Effector memory CD8-positive, alpha-beta T cell (primary cell): Measurements from ENCODE around the gene TSC2.
"Not testable (repeated sequence)": the region's sequence is repeated elsewhere in the genome, so short reads cannot be mapped to it uniquely, and the experiment has no call there.

Source experiments
- ATAC-seq: fragments of 150-1000 bp; cut with Tn5 transposase; replicated peaks from 2 replicates; pipeline ENCODE4 v1.10.0; 2021; ENCODE audit warnings: mild to moderate bottlenecking, moderate library complexity
- DNase-seq, 3 experiments: peaks; one replicate each; pipeline ENCODE4 v3.0.0; 2021
- H3K27ac Mint-ChIP-seq, 2 donors: one replicate each; pipeline ENCODE4 v1.8.0; 2022; ENCODE audit warnings: mild to moderate bottlenecking in 2 of 2, mixed read lengths in 2 of 2, moderate library complexity in 2 of 2
- H3K27me3 Mint-ChIP-seq, 2 donors: one replicate each; pipeline ENCODE4 v1.8.0; 2022; ENCODE audit warnings: mixed read lengths in 2 of 2
- H3K36me3 Mint-ChIP-seq: one replicate; pipeline ENCODE4 v1.8.0; 2022; ENCODE audit warnings: mild to moderate bottlenecking, moderate library complexity, mixed read lengths; ENCODE audit not compliant: insufficient read depth
- H3K4me1 Mint-ChIP-seq, 2 donors: one replicate each; pipeline ENCODE4 v1.8.0; 2022; ENCODE audit warnings: low read depth in 2 of 2, mixed read lengths in 2 of 2
- H3K4me3 Mint-ChIP-seq, 2 donors: one replicate each; pipeline ENCODE4 v1.8.0; 2022; ENCODE audit warnings: mild to moderate bottlenecking in 2 of 2, mixed read lengths in 2 of 2, moderate library complexity in 2 of 2
- H3K9me3 Mint-ChIP-seq, 2 donors: one replicate each; pipeline ENCODE4 v1.8.0; 2022; ENCODE audit warnings: mixed read lengths in 2 of 2

Gene TSC2

DNA sequence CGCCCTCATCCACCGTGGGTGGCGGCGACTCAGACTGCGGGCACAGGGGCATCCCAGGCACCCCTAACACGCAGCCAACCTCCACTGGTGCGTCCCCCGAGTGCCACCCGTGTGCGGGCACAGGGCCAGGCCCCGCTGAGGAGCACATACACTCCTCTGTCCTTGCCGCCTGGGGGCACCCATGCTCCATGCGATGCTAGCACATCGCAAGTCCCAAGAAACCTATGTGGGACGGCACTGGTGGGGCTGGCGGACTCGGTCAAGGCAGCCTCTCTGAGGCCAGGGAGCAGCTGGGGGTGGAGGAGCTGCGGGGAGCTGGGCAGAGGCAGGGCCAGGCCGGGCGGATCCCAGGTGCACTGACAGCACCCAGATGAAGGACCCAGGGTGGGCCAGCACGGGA is 42.1 kb upstream of the TSC2 start:
- no peak for ATAC-seq

GRCh38 chr16:2006317-2006716 is 41.5 kb upstream of the TSC2 start:
- no peak for DNase-seq
- Mint-ChIP-seq H3K4me3 (peak overlapping the region in 1 of 2 donors; percentile 60), H3K27ac (peak overlapping the region in 1 of 2 donors; percentile 81), H3K9me3 (no peaks in the 10 kb centered on the region), H3K27me3 (no peaks in the 10 kb centered on the region), H3K36me3 (peaks cover 13% of the 10 kb centered on the region), H3K4me1 (peaks cover 46 to 48% of the 10 kb centered on the region in 2 donors)
- no peak for ATAC-seq

More for the DNA sequence above, 42.1 kb upstream of the TSC2 start:
- H3K4me3 Mint-ChIP-seq = peak overlapping the region in 1 of 2 donors; percentile 48
- peak overlapping the region; percentile 35 to 81 for H3K27ac Mint-ChIP-seq
- peaks cover 46 to 48% of the 10 kb centered on the region in 2 donors for H3K4me1 Mint-ChIP-seq
- peaks cover 18% of the 10 kb centered on the region for H3K36me3 Mint-ChIP-seq
- no peaks in the 10 kb centered on the region for H3K9me3 Mint-ChIP-seq
- H3K27me3 Mint-ChIP-seq = no peaks in the 10 kb centered on the region
- no peak for DNase-seq

DNA sequence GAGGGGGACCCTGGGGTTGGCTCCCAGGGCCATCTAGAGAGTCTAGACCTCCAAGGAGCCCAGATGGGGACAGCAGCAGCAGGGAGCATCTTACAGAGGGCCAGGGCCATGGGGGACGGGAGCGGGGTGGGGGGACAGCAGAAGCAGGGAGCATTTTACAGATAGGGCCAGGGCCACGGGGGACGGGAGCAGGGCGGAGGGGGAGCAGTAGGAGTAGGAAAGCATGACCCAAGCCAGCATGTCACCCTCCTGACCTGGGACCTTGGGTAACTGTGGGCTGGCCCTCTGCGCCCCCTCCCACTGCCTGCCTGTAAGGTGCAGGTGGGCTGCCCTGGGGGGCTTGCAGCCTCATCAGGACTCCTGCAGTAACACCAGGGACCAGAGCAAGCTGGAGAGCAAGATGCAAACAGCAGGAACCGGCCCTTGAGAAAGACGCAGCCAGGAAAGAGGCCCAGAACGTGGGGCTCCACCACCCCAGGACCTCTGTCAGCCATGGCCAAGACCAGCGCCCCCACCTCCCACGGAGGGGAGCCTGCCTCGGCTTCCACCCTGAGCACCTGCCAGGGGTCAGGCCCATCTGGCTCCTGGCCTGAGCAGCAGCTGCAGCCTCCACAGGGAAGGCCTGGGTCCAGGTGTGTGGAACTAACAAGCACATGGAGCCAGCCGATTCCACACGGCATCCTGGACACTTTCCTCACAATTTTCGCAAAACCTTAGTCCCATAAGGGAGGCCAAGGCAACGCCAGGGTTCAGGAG is 40.5 kb upstream of the TSC2 start:
- Mint-ChIP-seq H3K27ac (peak overlapping the region; percentile 81 to 90), H3K9me3 (no peaks in the 10 kb centered on the region), H3K4me3 (peak overlapping the region; percentile 80 to 85), H3K4me1 (peaks cover 46 to 48% of the 10 kb centered on the region in 2 donors), H3K27me3 (no peaks in the 10 kb centered on the region), H3K36me3 (peaks cover 10% of the 10 kb centered on the region)
- no peak for ATAC-seq
- DNase-seq = no peak

GRCh38 chr16:2008009-2008526 is 39.7 kb upstream of the TSC2 start:
- Mint-ChIP-seq H3K9me3 (no peaks in the 10 kb centered on the region), H3K4me1 (peaks cover 45 to 46% of the 10 kb centered on the region in 2 donors), H3K27me3 (no peaks in the 10 kb centered on the region), H3K27ac (peak overlapping the region; percentile 71 to 90), H3K4me3 (peak overlapping the region; percentile 80 to 85), H3K36me3 (peaks cover 7% of the 10 kb centered on the region)
- ATAC-seq (peak; percentile 11), DNase-seq (no peak)

DNA sequence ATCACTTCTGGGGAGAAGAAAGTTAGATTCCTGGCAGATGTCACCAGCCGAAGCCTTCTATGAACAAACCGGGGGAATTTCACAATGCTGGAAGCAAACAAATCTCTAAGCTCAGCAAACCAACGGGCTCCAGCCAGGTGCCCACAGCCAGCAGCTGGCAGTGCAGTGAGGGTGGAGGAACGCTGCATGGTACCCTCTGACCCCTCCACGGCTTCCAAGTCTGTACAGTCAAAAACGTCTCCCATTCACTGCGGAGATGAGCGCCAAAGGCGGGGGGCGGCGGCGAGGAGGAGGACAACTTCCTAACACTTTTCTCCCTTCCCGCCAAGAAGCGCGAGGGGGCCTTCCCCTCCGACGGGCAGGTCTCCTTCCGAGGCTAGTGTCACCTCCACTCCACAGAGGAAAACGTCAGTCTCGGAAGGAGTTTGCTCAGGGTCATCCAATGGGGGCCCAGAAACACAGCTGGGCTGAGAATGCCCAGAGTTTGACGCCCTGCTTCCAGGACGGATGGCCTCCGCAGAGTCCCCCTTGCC is 39.1 kb upstream of the TSC2 start:
- H3K27ac Mint-ChIP-seq = peak overlapping the region; percentile 71 to 90
- H3K27me3 Mint-ChIP-seq = no peaks in the 10 kb centered on the region
- DNase-seq (no peak), ATAC-seq (no peak)
- no peaks in the 10 kb centered on the region for H3K9me3 Mint-ChIP-seq
- H3K4me3 Mint-ChIP-seq = peak overlapping the region; percentile 80 to 85
- H3K36me3 Mint-ChIP-seq = peaks cover 7% of the 10 kb centered on the region
- H3K4me1 Mint-ChIP-seq = peaks cover 45 to 46% of the 10 kb centered on the region in 2 donors

DNA sequence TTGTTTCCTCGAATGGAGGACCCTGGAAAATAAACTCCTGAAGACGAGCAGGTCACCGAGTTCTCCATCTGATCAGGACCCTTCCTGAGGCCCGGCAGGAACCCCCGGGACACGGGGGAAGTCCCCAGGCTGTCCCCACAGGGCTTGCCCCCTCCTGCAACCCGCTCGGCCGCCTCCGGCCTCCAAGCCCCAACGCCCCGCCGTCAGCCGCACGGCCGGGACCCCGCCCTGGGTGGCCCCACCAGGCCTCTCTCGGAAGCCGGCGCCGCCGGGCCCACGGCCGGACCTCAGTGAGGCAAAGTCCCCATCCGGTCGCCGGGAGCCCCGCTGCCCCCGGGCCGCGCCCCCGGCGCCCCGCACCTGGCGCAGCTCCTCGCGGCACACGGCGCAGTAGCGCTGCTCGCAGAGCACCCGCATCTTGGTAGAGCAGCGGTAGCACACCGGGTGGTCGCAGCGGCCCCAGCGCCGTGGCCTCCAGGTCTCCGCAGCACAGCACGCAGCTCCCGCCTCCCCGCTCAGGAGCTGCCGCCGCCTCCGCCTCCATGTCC is 38.5 kb upstream of the TSC2 start:
- Mint-ChIP-seq H3K27ac (peak overlapping the region; percentile 71 to 90), H3K27me3 (no peaks in the 10 kb centered on the region), H3K4me1 (peaks cover 41 to 42% of the 10 kb centered on the region in 2 donors), H3K4me3 (peak overlapping the region; percentile 80 to 85), H3K9me3 (no peaks in the 10 kb centered on the region), H3K36me3 (peaks cover 7% of the 10 kb centered on the region)
- DNase-seq (no peak), ATAC-seq (peak; percentile 49)

DNA sequence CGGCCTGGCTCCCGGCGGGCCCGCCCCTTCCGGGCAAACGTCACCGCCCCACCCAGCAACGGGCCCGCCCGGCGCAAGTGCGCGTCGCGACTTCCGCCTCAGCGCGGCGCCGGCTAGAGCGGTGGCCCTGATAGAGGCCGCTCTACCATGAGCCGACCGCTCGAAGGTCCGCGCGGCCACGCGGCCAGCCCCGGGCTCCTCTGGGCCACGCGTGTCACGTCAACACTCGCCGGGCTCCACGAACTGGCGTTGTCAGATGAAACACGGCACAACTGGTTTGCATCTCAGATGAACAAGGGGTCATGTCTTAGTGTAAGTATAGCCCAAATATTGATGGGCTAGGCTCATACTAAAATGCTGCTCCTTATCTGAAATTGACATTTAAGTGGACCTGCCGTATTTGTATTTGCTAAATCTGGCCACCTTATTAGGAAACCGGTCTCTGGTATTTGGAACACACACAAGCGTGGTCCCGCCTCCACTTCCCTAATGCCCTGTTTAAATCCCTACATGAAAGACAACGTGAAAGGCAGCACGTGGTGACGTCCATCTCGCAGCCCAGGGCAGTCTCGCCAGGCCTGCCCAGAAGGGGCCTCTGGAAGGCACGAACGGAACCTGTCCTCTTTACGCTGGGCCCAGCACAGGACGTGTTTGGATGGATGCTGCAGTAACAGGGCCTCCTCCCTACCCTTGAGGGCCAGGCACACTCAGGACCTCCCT is 37.8 kb upstream of the TSC2 start, which contains the start of gene ZNF598:
Gene ZNF598, minus strand, starts transcription at position 31 of the 720 bp plus-strand sequence.
- peaks cover 37 to 38% of the 10 kb centered on the region in 2 donors for H3K4me1 Mint-ChIP-seq
- peaks cover 7% of the 10 kb centered on the region for H3K36me3 Mint-ChIP-seq
- H3K27ac Mint-ChIP-seq = peak within 1 kb of the TSS; percentile 90 to 94
- no peaks in the 10 kb centered on the region for H3K27me3 Mint-ChIP-seq
- no peaks in the 10 kb centered on the region for H3K9me3 Mint-ChIP-seq
- ATAC-seq = peak; percentile 94
- peak within 1 kb of the TSS; percentile 84 to 85 for H3K4me3 Mint-ChIP-seq
- DNase-seq = peak; percentile 70 to 77 (median 76)

DNA sequence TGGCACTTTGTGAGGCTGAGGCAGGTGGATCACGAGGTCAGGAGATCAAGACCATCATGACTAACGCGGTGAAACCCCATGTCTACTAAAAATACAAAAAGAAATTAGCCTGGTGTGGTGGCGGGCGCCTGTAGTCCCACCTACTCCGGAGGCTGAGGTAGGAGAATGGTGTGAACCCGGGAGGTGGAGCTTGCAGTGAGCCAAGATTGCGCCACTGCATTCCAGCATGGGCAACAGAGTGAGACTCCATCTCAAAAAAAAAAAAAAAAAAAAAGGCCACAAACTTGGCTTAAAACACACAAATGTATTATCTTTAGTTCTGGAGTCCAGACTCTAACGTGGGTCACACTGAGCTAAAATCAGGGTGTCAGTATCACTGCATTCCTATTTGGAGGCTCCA is 36.1 kb upstream of the TSC2 start:
- DNase-seq, H3K27ac Mint-ChIP-seq, H3K4me3 Mint-ChIP-seq, H3K9me3 Mint-ChIP-seq, ATAC-seq, H3K27me3 Mint-ChIP-seq: not testable (repeated sequence)
- Mint-ChIP-seq H3K36me3 (peaks cover 12% of the 10 kb centered on the region), H3K4me1 (peaks cover 24 to 25% of the 10 kb centered on the region in 2 donors)

GRCh38 chr16:2013527-2013926 is 34.3 kb upstream of the TSC2 start:
- H3K9me3 Mint-ChIP-seq = no peaks in the 10 kb centered on the region

DNA sequence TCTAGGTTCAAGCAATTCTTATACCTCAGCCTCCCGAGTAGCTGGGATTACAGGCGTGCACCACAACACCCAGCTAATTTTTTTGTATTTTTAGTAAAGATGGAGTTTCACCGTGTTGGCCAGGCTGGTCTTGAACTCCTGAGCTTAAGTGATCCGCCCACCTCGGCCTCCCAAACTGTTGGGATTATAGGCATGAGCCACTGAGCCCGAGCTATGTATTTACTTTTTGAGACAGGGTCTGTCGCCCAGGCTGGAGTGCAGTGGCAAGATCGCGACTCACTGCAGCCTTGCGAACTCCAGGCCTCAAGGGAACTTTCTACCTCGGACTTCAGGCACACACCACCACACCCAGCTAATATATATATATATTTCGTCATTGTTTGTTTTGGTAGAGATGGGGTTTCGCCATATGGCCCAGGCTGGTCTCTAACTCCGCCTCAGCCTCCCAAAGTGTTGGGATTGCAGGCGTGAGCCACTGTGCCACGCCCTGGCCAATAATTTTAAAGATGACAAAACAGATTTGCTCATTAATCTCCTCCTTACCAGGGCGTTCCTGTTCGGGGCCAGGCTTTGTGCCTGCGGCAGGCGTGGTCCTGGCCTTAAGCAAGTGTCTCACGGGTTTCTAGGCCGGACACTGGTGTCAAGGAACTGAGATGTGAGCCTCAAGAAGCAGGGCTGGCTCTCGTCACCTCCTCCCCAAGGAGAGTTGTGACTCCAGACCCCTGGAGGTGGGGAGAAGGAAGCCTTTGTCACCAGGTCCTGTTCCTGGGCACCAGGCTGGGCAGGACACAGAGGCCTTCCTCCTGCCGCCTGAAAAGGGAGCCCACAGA is 32.5 kb upstream of the TSC2 start:
- no peak overlapping the region for H3K4me3 Mint-ChIP-seq

More at GRCh38 chr16:2013527-2013926, 34.3 kb upstream of the TSC2 start:
- peaks cover 9% of the 10 kb centered on the region in 2 donors for H3K4me1 Mint-ChIP-seq
- peaks cover 5% of the 10 kb centered on the region for H3K36me3 Mint-ChIP-seq
- ATAC-seq = no peak
- peaks cover 0 to 10% of the 10 kb centered on the region in 2 donors for H3K27me3 Mint-ChIP-seq
- no peak for DNase-seq
- H3K4me3 Mint-ChIP-seq = no peak overlapping the region
- H3K27ac Mint-ChIP-seq = no peak overlapping the region

GRCh38 chr16:2015947-2016208 is 31.9 kb upstream of the TSC2 start:
- H3K27me3 Mint-ChIP-seq = peaks cover 5 to 25% of the 10 kb centered on the region in 2 donors

More for the DNA sequence above, 32.5 kb upstream of the TSC2 start:
- H3K9me3 Mint-ChIP-seq = no peaks in the 10 kb centered on the region
- H3K27ac Mint-ChIP-seq = no peak overlapping the region
- peaks cover 0 to 20% of the 10 kb centered on the region in 2 donors for H3K27me3 Mint-ChIP-seq
- peaks cover 5% of the 10 kb centered on the region for H3K36me3 Mint-ChIP-seq
- no peak for DNase-seq
- H3K4me1 Mint-ChIP-seq = peaks cover under 1% of the 10 kb centered on the region in 2 donors
- no peak for ATAC-seq

GRCh38 chr16:2016407-2016922 is 31.3 kb upstream of the TSC2 start:
- DNase-seq = no peak
- H3K9me3 Mint-ChIP-seq = no peaks in the 10 kb centered on the region
- ATAC-seq = no peak
- H3K4me1 Mint-ChIP-seq = peaks cover 0 to 2% of the 10 kb centered on the region in 2 donors
- peaks cover 7 to 31% of the 10 kb centered on the region in 2 donors for H3K27me3 Mint-ChIP-seq
- no peak overlapping the region for H3K27ac Mint-ChIP-seq
- H3K4me3 Mint-ChIP-seq = no peak overlapping the region
- peaks cover 8% of the 10 kb centered on the region for H3K36me3 Mint-ChIP-seq

More at GRCh38 chr16:2015947-2016208, 31.9 kb upstream of the TSC2 start:
- Mint-ChIP-seq H3K36me3 (peaks cover 5% of the 10 kb centered on the region), H3K27ac (no peak overlapping the region), H3K9me3 (no peaks in the 10 kb centered on the region), H3K4me1 (peaks cover 0 to 2% of the 10 kb centered on the region in 2 donors), H3K4me3 (no peak overlapping the region)
- ATAC-seq (no peak), DNase-seq (no peak)
